GM12878 (cell line): ENCODE data around the gene HINT2. TPM values are rescaled to one million over a fixed set of nuclear protein-coding genes. Genes with fewer than 3 reads are reported as not detected.
A peak's percentile ranks its signal among the peaks of the same experiment; 100 is the strongest.

Source experiments
- ATAC-seq: fragments of 200-7000 bp; cut with Tn5 transposase; 3 replicates; pipeline ENCODE4 v1.9.1; 2020; ENCODE audit warnings: mild to moderate bottlenecking, moderate library complexity
- BruUV-seq: library from RNA; stranded (reverse); fragments of 400-500 nt; replicated peaks from 2 replicates; lab custom pipeline; 2021; lab: Mats Ljungman, UMichigan
- CTCF ChIA-PET: fragments of 300-600 bp; sonication (Branson Sonifier 250); formaldehyde crosslinking; extraction: SDS; loops from one replicate; lab custom pipeline; 2021; ENCODE audit warnings: inconsistent platforms; lab: Yijun Ruan, JAX
- POLR2A ChIA-PET: fragments of 350-600 bp; formaldehyde crosslinking; extraction: SDS; loops from one replicate; lab custom pipeline; 2021; ENCODE audit warnings: inconsistent platforms; lab: Charles Lee
- RAD21 ChIA-PET: fragments of 300-600 bp; sonication (Branson Sonifier 250); formaldehyde crosslinking; loops from one replicate; lab custom pipeline; 2023; ENCODE audit warnings: antibody characterized with exemption; ENCODE audit not compliant: unreplicated experiment; lab: Charles Lee
- SMC1A ChIA-PET: fragments of 300-600 bp; sonication (Branson Sonifier 250); formaldehyde crosslinking; loops from one replicate; lab custom pipeline; 2023; ENCODE audit not compliant: unreplicated experiment, uncharacterized antibody; lab: Charles Lee
- DNase-seq: peaks from one replicate; pipeline ENCODE4 v3.0.0-alpha.2; 2011; ENCODE audit warnings: low read depth, low spot score
- FAIRE-seq: peaks from 3 replicates; lab custom pipeline; 2011; peaks lifted over from hg19 to GRCh38; lab: Jason Lieb, UNC
- H2AFZ ChIP-seq: 2 replicates; pipeline ENCODE4 v1.6.0; 2011; ENCODE audit warnings: low read depth, low read length, control low read depth; ENCODE audit not compliant: control insufficient read depth
- H3K27ac ChIP-seq: 2 replicates; pipeline ENCODE4 v1.5.1; 2011; ENCODE audit warnings: control low read depth; ENCODE audit not compliant: control insufficient read depth, insufficient read depth
- H3K27me3 ChIP-seq, 2 experiments: replicated peaks in 1 of 2; 2 replicates each; pipeline versions ENCODE4 v1.6.0 to v1.6.1; 2011; ENCODE audit warnings: low read length in 1 of 2; ENCODE audit not compliant: control insufficient read depth in 2 of 2, insufficient read depth in 2 of 2
- H3K36me3 ChIP-seq, 2 experiments: 2 replicates each; pipeline ENCODE4 v1.5.1; 2011; ENCODE audit warnings: low read length in 1 of 2; ENCODE audit not compliant: control insufficient read depth in 2 of 2, insufficient read depth in 2 of 2
- H3K4me1 ChIP-seq: 2 replicates; pipeline ENCODE4 v1.6.1; 2011; ENCODE audit warnings: mild to moderate bottlenecking, low read length, moderate library complexity, mixed read lengths; ENCODE audit not compliant: control insufficient read depth, insufficient read depth
- H3K4me2 ChIP-seq: 2 replicates; pipeline ENCODE4 v1.6.0; 2011; ENCODE audit warnings: control low read depth; ENCODE audit not compliant: control insufficient read depth, insufficient read depth
- H3K4me3 ChIP-seq: fragments of 200-600 bp; sonication (generic); 2 replicates; pipeline ENCODE4 v1.5.1; 2016
- H3K79me2 ChIP-seq: 2 replicates; pipeline ENCODE4 v1.6.0; 2011; ENCODE audit warnings: low read length; ENCODE audit not compliant: control insufficient read depth, insufficient read depth
- H3K9ac ChIP-seq: 2 replicates; pipeline ENCODE4 v1.8.0; 2011; ENCODE audit warnings: low read length, control low read depth, mixed read lengths; ENCODE audit not compliant: control insufficient read depth, insufficient read depth
- H3K9me3 ChIP-seq: replicated peaks from 3 replicates; pipeline ENCODE4 v1.5.1; 2011; ENCODE audit warnings: mild to moderate bottlenecking, low read length; ENCODE audit not compliant: control insufficient read depth, insufficient read depth
- H4K20me1 ChIP-seq: 2 replicates; pipeline ENCODE4 v1.6.0; 2011; ENCODE audit not compliant: control insufficient read depth, insufficient read depth
- ATF3 ChIP-seq: IDR thresholded peaks from 2 replicates; pipeline ENCODE4 v1.6.1; 2011; ENCODE audit warnings: low read depth, mild to moderate bottlenecking, low read length, moderate library complexity, borderline replicate concordance; ENCODE audit errors: extremely low read depth
- CHD2 ChIP-seq: IDR thresholded peaks from 2 replicates; pipeline ENCODE4 v1.6.1; 2011; ENCODE audit warnings: low read depth, low read length, improper control_type of control experiment, borderline replicate concordance
- CHD4 ChIP-seq: fragments of 200-600 bp; sonication (generic); IDR thresholded peaks from 2 replicates; pipeline ENCODE4 v1.6.1; 2016; ENCODE audit warnings: mild to moderate bottlenecking
- FOXM1 ChIP-seq: IDR thresholded peaks from 2 replicates; pipeline ENCODE4 v1.6.1; 2012; ENCODE audit warnings: low read depth, mild to moderate bottlenecking, inconsistent platforms, low read length, moderate library complexity
- IKZF1 ChIP-seq: fragments of 450-650 bp; conservative IDR thresholded peaks from 2 replicates; pipeline ENCODE4 v1.6.1; 2017; ENCODE audit warnings: antibody characterized with exemption, mild to moderate bottlenecking
- MEF2B ChIP-seq: fragments of 450-650 bp; IDR thresholded peaks from 2 replicates; pipeline ENCODE4 v1.6.1; 2018; ENCODE audit warnings: mild to moderate bottlenecking, moderate library complexity; ENCODE audit not compliant: partially characterized antibody, poor library complexity, severe bottlenecking
- MYB ChIP-seq: fragments of 150-350 bp; IDR thresholded peaks from 2 replicates; pipeline ENCODE4 v1.6.1; 2014; ENCODE audit warnings: mild to moderate bottlenecking, low read depth, low read length, borderline replicate concordance
- POLR2AphosphoS5 ChIP-seq: IDR thresholded peaks from 2 replicates; pipeline ENCODE4 v1.6.1; 2011; ENCODE audit warnings: mild to moderate bottlenecking, low read length, inconsistent platforms
- RFX5 ChIP-seq: IDR thresholded peaks from 2 replicates; pipeline ENCODE4 v1.6.1; 2011; ENCODE audit warnings: low read depth, low read length, improper control_type of control experiment
- SMAD5 ChIP-seq: IDR thresholded peaks from 2 replicates; pipeline ENCODE4 v1.6.1; 2016; ENCODE audit warnings: antibody characterized with exemption, low read depth
- TCF12 ChIP-seq: IDR thresholded peaks from 2 replicates; pipeline ENCODE4 v1.6.1; 2011; ENCODE audit warnings: low read depth, mild to moderate bottlenecking, low read length
- YY1 ChIP-seq: IDR thresholded peaks from 2 replicates; pipeline ENCODE4 v1.6.1; 2011; ENCODE audit warnings: low read depth, mild to moderate bottlenecking, low read length
- ZNF24 ChIP-seq: fragments of 450-650 bp; IDR thresholded peaks from 2 replicates; pipeline ENCODE4 v1.6.1; 2017; ENCODE audit warnings: antibody characterized with exemption, mild to moderate bottlenecking
- ZNF622 ChIP-seq: fragments of 450-650 bp; IDR thresholded peaks from 2 replicates; pipeline ENCODE4 v1.6.1; 2017; ENCODE audit warnings: mild to moderate bottlenecking, inconsistent platforms
- WGBS: methylation state at CpG from one replicate; pipeline ENCODE4 v1.1.6; 2016; ENCODE audit warnings: low lambda C conversion rate; ENCODE audit not compliant: insufficient replicate concordance, insufficient coverage; ENCODE audit errors: missing lambda C conversion rate; 5-methylcytosine and 5-hydroxymethylcytosine counted together
- in situ Hi-C: fragments of 300-500 bp; cut with MboI; formaldehyde crosslinking; loops from 9 replicates; pipeline ENCODE4 v1.14.3; 2018; ENCODE audit warnings: mixed read lengths
- intact Hi-C: fragments of 100-400 bp; cut with micrococcal nuclease; formaldehyde crosslinking; loops from one replicate; pipeline ENCODE4 v1.14.2; 2022; ENCODE audit not compliant: unreplicated experiment
- polyA plus RNA-seq, 11 experiments: library from polyadenylated mRNA; depleted of rRNA in 4 of 11; unstranded in 6 of 11; stranded (reverse) in 5 of 11; fragments of >200 nt; fragmentation: Nextera tagmentation in 4 of 11; fragmentation: Illumina TruSeq in 1 of 11; extraction: Ambion mirVana in 4 of 11; extraction: Trizol in 1 of 11; gene quantifications; 1 replicate in 1 of 11; 2 replicates in 10 of 11; pipeline versions ENCODE4 v1.2.1 to v1.2.3, GENCODE V29; 2011 to 2016; ENCODE audit warnings: inconsistent platforms in 2 of 11, missing spikeins in 2 of 11, low read depth in 1 of 11
- total RNA-seq, 4 experiments: library from RNA; depleted of rRNA in 3 of 4; stranded (reverse); fragments of >200 nt in 3 of 4; fragmentation: Illumina TruSeq in 1 of 4; extraction: Trizol in 1 of 4; gene quantifications; 2 replicates each; pipeline versions ENCODE4 v1.2.1 to v1.2.3, GENCODE V29; 2013 to 2021

HINT2 gene
- total and polyA plus RNA-seq, 10 of the 15 experiments (the other 5 are each of a cell fraction or from before 2014, with no cell fraction given) = 12.1 to 144 (median 51.7) TPM

DNA sequence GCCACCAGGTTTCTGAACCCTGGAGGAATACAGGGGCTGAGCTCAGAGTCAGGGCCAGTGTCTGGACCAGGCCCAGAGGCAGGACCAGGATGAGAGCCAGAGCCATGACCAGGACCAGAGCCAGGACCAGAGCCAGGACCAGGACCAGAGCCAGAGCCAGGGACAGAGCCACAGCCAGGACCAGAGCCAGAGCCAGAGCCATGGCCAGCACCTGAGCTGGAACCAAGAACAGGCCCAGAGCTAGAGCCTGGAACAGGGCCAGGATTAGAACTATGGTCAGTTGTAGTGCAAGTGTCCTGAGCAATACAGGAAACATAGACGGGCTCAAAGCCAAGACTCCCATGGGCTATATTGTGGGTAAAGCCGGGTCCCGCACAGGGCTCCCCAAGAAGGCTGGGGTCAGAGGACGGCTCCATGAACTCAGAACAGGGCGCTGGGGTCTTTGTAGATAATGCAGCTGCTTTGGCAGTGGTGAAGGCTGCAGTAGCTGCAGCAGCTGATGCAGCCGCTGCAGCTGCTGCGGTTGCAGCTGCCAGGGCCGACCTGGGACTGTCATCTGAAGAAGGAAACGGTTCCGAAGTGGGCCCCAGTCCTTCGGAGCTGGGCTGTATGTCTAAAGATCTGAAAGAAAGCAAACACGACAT, 3.3 kb downstream of the HINT2 start:
- Histone ChIP-seq H3K9me3 (no peaks in the 10 kb centered on the region), H3K79me2 (peaks cover 3% of the 10 kb centered on the region), H3K4me2 (peak overlapping the region; percentile 98), H3K27me3 (no peaks in the 10 kb centered on the region), H4K20me1 (no peaks in the 10 kb centered on the region), H3K4me1 (peaks cover 33% of the 10 kb centered on the region), H3K9ac (peak overlapping the region; percentile 47), H2AFZ (peak overlapping the region; percentile 99), H3K27ac (peak overlapping the region; percentile 57), H3K36me3 (peaks cover 5 to 13% of the 10 kb centered on the region in 2 experiments), H3K4me3 (peak overlapping the region; percentile 43; the same call in 1 of the 2 replicates)
- RAD21 ChIA-PET = interaction anchor here (0.6 to 1.9 kb wide), 13 partner anchors 14 to 344 kb away, joined by 3 to 10 read pairs (median 4); partner anchors contain the start of genes CCDC107, CREB3, FAM221B and RMRP
- 8% methylated on average over 12 of the region's 12 CpGs for WGBS
- POLR2A ChIA-PET = interaction anchor here (1.1 to 2.5 kb wide), 8 partner anchors 10 to 150 kb away, joined by 3 to 12 read pairs (median 4); partner anchors contain the start of genes CREB3, GBA2, RGP1 and TLN1
- SMC1A ChIA-PET = interaction anchor here (0.5 to 3.9 kb wide), 18 partner anchors 16 to 243 kb away, joined by 3 to 26 read pairs (median 4); partner anchors contain the start of genes CREB3, FAM221B, GBA2 and RGP1
- DNase-seq = no peak
- no peak for FAIRE-seq
- CTCF ChIA-PET = interaction anchor here (0.7 to 4.8 kb wide), 17 partner anchors 12 to 379 kb away, joined by 3 to 51 read pairs (median 4); partner anchors contain the start of genes CLTA, CREB3, FAM221B and TLN1
- BruUV-seq = no TSS peak
- TF ChIP-seq ATF3 (no peak), TCF12 (peak; percentile 83), RFX5 (no peak), MEF2B (no peak), SMAD5 (no peak), POLR2AphosphoS5 (no peak), IKZF1 (no peak), ZNF24 (no peak), MYB (no peak), ZNF622 (no peak), FOXM1 (0 out of 2 replicates have a peak, but pooled peaks have one; percentile 7), YY1 (no peak), CHD4 (no peak), CHD2 (no peak)
- no peak for ATAC-seq
- in situ Hi-C loops = loop anchor here (10.0 kb wide), 1 partner anchor 707 kb away; the partner anchor contains the start of gene STOML2
- intact Hi-C loops = loop anchor here (10.0 kb wide), 2 partner anchors 207 to 697 kb away; partner anchors contain the start of genes ATOSB and TESK1
